Superior temporal gyrus (tissue), 1 donor: Measurements from ENCODE around the gene SNRPA1.

Experiments used
- DNase-seq: peaks from one replicate; pipeline ENCODE4 v3.0.0-alpha.2; 2016; ENCODE audit errors: extremely low spot score

The SNRPA1 gene

DNA sequence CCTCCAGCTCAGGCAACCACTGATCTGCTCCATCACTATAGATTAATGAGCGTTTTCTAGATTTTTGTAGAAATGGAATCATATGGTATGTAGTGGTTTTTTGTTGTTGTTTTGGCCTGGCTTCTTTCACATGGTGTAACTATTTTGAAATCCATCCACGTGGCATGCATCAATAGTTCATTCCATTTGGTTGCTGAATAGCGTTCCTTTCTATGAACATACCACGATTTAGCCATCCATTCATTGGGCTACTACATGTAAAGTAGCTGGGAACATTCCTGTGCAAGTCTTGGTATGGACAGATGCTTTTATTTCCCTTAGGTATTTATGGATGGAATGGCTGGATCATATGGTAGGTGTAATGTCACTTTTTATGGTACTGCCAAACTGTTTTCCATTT is 32.5 kb downstream of the SNRPA1 start:
- no peak for DNase-seq

DNA sequence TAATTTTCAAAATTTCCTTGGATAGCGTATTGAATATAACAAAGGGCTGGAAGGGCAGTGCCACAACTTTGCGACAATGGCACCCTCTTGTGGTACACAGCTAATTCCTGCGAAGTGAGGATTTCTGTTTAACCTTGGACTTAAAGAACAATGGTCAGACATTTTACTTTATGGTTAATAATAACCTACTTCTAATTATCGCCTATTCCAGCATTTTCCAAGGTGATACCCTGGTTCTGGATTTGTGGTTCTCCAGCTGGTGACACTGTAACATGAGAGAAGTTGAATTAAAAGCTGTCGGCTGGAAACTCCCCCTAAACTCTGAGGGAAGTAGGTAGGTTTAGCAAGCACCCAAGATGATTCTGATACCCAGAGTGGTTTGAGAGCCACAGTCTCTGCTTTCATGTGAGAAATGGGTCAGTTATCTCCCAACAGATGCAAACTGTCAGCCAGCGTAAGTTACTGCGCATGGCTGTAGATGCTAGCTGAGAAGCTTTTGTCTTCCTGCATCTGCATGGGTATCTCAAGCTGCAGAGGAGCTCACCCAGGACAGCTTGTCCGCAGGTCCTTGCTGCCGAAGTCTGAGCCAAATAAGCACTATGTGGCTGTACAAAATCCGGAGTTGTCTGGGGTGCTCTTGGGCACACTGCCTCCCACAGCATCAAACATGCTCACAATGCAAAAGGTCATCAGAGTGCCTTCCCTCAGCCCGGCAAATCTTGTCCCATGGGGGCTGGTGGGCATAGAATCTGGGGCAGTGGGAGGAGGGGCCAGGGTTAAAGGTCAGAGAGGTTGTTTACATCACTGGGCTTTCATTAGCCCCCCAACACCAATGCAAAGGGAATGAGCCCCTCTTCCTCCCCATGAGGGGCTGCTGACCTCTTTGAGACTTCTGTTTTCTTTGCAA is 36.6 kb downstream of the SNRPA1 start:
- DNase-seq = peak; percentile 90

DNA sequence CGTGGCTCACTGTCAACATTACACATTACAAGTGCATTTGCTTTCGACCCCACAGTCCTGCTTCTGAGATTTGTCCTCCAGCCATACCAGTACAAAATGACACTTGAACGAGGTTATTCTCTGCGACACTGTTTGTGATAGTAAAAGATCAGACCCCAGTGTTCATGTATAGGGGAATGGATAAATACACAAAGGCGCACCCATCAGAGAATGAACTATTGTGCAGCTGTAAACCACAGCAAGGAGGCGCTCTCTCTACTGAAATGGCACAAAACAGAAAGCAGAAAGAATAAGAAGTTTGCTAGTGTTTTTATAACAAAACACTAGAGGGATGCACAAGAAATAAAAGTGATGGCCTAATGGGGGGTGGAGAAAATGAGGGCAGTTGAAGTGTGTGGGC is 38.3 kb downstream of the SNRPA1 start:
- no peak for DNase-seq

DNA sequence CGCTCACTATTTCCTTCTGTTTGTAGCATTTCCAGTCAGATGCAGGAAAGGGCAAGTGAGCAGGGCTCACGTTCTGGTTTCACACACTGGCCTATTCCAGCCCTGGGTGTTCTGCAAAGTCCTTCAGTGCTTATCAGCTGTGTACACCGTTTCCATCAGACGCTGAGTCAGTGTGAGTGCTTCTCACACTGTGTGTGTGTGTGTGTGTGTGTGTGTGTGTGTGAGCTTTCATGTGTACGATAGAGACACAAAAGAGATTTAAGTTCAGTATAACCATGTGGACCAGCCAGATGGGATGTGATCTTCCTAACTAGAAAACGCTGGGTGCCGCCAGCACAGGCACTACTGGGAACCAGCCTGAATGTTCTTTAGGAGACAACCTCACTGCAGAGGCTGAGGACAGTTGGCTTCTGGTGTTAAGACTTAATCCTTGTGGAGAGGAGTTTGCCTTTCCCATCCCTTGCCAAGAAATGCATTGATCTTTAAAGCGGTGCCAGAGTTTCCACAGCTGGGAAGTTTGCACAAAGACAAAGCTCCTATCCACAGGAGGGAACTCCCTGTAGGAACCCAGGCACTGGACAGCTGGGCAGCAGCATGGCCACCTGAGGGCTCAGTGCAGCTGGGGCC is 39.3 kb downstream of the SNRPA1 start:
- DNase-seq = no peak

DNA sequence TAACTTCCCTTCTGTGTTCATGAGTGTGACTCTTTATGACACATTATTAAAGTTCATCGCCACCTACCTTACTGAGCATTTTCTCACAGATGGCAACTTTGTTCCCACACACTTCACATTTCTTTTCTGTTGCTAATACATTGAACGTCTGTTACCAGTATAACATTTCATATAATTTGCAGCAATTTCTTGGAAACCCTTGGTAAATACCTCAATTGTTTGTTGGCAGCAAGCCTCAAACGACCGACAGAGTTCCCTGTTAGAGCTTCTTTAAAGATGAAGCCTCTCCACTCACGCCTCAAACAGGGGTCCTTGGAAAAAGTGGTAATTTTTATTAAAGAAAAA is 40.0 kb downstream of the SNRPA1 start:
- DNase-seq = no peak

DNA sequence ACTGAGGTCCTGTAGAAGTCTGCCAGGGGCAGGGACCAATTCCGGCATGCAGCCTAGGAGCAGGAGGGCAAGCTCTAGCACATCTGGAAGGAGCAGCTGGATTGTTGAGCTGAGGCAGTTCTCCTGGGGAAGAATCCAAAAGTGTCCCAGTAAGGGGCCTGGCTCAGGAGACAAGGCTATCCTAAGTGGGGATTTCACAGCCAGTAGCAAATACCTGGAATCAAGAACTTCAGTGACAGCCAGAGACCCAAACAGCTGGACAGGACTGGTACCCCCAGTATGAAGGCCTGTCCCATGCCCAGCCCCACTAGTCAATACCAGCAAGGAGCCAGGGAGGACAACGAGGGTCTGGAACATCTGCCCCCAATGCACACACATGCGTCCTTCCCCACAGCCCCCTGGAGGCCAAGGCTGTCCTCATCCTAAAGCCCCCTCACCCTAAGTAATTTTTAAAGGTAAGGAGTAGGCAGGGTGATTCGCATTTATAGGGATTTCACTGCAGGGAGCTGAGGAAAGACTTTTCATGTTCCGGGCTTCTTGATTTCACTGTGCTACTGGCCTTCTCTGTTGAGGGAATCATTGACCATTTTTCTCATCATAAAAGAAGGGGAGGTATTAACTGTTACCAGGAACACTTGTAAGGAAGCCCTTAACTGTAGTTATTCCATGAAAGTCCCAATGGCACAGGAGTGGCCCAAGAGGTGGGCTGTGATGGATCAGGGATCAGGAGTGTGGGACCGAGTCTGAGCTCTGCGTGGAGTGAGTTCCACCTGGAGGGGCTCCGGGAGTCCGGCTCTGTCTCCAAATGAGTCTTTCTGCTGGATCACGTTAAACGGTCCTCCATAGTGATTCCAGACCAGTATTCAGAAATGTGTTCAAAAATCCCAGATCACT is 40.6 kb downstream of the SNRPA1 start:
- DNase-seq = no peak

DNA sequence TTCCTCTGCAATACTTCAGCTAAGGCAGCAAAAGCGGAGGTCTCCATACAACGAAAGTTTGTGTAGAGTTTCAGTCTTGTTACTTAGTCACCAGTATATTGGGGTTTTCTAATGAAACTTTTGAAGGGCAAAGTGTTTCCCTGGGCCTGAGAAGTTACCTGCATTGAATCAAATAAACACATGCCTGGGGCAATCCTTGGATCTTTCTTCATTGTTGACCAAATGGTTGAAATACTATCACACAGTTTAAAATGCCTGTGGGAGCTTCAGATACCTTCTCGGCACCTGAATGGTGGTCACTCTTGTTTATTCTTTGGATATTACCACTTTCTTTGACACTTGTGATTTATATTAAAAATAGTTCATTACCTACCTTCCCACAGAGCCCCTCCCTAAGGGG is 42.2 kb downstream of the SNRPA1 start:
- no peak for DNase-seq

DNA sequence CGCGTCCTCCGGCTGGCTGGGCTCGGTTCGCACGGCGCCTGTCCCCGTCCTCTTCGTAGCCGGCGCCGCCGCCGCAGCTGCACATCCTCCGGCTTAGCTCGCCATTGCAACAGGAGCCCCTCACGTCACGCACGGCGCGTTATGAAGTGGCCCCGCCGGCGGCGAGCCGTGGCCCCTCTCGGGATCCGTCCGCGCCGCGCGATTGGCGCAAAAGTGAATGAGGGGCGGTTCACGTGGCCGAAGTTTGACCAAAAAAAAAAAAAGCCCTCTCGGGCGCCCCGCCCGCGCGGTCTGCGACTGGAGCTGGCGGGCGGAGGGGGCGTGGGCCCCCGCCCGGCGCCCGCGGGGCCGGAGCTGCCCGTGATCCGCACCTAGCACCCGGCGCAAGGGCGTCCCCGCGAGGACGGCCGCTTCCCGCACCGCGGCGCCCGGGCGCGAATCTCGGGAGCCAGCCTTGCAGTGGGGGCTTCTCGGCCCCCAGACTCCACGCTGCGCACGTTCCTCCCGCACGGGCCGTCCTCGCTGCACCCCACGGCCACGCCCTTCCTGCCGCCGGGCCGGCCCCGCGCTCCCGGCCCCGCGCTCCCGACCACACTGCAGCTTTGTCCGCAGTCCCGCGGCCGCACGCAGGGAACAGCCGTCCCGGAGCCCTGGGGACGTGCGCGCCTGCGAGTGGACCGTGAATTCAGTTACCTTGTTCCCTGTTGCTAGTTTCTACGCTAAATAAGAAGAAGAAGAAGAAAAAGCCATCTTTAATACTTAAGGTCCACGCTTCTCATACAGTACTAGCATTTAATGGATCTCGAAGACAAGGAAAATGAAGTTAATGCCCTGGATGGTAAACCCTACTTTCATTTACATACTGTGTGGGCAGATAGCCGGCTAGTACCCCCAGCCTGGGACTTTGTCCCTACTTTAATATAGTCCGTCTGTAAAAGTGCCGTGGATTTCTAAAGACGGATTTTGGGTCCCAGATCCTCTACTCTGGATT is 42.9 kb downstream of the SNRPA1 start, which contains the start of gene CHSY1:
Gene CHSY1 (minus strand): TSS at position 219 of the 991 bp plus-strand sequence. CDS start 592 bp downstream, outside the sequence.
- DNase-seq = peak; percentile 94

DNA sequence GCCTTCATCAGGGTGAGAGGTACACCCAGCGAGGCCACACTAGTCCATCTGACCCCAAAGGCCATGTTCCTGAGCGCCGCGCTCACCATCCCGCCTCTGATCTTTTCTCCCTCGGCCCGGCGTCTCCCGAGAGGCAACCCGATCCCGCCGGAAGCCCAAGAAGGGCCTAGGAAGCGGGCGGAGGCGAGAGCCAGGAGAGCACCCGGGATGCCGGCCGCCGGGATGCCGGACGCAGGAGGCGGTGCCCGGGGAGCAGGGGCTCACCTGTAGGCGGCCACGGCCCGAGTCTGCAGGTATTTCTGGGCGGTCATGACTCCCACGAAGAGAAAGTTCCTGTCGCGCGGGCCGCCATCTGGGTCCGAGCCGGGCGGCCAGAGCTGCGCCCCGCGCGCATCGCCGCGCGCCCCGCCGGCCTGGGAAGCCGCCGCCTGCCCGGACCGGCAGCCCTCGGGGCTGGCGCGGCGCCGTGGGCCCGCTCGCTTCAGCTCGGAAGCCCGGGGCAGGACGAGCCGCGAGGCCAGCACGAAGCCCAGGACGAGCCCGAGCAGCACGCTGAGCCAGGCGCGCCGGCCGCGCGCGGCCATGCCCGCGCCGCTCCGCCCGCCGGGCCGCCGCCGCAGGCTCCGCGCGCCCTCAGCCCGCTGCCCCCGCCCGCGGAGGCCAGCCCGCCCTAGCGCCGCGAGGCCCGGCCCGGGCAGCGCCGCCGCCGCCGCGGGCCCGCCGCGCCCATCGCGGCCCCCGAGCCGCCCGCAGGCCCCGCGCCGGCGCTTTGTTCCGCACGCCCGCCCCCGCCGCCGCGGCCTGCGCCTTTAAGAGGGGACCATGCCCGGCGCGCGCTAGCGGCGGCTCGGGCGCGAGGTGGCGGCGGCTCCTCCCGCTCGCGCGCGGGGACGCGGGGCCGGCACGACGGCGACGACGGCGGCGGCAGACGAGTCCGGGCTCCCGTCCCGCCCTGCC is 43.9 kb downstream of the SNRPA1 start:
- no peak for DNase-seq

DNA sequence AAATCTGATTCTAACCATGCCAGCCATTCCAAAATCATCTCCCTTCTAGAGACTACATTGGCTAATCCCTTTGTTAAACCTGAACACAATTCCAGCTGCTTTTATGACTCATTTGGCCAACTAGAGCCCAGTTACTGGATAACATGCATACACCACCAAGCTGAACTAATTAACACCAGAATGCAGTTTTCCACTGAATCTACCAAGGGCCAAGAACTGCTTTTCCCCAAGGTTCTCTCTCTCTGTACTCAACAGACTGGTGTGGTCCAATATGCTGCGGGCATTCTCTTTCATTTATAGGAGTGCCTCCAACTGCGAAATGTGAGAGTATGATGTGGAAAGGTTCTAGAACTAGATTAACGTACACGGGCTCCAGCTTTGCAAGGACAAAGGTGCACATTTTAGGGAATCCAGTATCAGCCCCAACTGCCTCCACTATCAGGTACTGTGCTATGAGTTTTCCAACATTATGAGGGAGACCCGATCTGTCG is 44.7 kb downstream of the SNRPA1 start:
- DNase-seq = no peak

DNA sequence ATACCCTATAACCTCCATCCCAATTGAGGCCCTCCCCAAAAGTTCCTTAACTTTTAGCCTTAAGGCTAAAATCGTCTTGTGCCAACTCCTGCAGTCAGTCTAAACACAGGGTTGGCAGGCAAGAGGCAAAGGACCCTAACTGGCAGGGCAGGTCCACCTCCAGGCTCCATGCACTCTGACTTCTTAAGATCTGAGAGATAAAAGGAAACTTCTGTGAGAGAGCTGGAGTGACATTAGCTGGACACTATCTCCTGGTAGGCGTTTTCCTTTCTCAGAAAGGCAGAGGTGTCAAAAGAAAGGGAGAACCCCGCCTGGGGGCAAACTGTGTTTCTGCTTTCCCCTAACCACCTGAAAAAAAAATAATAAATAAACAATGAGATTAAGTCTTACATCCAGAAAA is 46.8 kb downstream of the SNRPA1 start:
- DNase-seq = no peak

DNA sequence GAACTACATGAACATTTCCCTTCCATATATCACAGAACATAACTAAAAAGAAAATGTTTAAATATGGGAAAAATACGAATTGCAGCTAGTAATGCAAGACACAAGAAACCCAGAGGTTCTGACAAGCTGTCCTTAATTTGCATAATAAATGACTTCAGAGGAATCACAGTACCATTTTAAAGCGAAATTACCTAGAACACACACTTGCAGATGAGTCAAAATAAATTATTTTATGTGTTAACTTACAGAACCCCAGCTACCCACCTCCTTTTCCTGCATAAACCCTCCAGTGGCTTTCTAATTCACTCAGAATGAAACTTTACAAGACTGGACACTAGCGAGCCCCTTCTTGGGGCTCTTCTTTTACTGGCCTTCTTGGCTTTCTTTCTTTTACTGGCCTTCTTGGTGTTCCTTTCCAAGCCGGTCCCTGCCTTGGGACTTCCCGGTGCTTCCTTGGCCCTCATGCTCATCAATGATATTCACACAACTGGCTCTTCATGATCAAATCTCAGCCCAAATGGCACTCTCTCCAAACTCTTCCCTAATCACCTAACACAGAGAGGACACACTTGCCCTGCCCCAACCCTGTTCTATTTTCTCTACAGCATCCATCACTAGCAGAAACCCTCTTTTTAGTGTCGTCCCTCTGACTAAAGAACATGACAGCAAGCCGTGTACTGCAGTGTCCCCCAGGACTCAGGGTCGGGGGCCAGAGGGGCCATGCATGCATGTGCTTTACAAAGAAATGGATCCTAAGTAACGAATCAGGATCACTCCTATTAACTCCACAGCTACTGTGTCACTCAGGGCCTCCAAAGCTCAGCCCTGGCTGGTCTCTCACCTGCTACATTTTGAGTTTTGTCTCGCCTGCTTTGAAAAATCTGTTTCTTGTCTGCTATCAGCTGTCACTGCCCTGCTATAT is 48.0 kb downstream of the SNRPA1 start:
- DNase-seq = no peak

DNA sequence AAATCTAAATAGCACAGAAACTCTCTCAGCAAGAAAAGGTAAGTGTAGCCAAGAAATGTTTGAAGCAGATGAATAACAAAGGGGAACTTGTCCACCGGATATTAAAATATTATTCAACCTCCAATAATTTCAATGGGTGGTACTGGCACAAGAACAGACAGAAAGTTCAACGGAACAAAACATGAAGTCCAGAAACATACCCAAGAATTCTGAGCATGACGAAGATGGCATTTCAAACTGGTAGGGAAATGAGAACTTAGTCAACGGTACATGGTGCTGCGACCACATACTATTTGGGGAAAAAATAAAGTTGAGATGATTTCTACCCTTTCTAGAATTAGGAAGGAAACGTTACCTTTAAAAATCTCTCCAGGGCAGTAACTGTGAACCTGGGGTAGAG is 48.7 kb downstream of the SNRPA1 start:
- DNase-seq = no peak

DNA sequence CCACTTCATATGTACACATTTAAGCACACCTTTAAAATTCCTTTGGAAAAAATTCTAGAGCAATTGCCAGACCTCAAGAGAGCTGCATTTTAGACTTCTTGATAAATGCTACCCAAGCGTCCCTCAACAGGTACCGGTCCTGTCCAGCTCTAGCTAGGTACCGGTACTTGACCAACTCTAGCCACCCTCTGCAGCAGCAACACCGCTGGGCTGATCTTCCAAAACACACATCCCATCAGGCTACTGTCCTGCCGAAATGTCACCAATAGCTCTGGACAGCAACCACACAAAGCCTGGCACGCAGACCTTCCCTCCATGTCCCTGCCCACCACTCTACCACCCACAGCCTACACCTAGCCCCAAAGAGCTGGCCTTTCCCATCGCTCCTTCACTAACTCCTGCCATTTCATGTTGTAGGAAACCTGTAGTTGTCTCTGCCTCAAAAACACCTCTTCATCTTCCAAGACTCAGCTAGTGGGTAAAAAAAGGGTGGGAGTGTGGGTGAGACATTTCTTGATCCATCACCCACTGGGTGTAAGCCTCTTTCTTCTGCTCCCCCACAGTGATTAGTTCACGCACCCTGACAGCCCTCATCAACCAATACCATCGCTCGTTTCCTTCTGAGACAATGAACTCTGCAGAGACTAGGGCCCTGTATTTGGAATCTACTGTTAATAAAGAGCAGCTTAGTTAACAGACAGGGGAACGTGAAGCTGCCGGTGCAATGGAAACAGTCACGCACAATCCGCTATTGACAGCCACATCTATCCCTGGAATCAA is 50.0 kb downstream of the SNRPA1 start:
- DNase-seq = no peak

DNA sequence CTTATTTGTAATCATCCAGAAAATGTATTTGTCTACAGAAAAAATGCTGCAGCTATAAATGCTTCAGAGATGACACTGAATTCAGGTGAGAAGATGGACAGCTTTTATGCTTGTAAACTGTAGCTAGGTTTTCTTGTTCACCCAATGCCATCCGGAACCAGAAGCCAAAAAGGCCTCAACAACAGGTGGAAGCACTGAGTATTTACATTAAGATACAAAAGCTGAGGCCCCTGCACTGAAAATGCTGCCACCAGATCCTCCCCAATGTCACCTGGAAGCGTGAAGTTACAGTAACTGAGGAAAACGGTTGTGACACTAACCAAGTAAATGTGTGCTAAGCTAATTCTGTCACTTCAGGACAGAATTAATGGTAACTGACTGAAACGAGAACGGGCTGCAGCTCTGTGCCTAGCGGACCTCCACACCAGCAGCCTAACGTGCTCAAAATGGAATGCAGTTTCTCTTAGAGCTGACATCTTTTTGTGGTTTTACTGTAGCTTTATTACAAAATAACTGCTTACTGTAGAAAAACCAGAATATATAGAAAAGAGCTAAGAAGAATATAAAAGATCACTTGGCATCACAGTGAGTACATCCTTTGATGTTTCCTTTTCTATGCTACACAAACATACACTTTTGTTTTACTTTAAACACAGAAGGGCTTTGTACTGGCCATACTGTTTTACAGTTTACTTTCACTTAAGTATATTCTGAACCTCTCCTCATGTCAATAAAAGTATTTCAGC is 50.8 kb downstream of the SNRPA1 start:
- DNase-seq = no peak

DNA sequence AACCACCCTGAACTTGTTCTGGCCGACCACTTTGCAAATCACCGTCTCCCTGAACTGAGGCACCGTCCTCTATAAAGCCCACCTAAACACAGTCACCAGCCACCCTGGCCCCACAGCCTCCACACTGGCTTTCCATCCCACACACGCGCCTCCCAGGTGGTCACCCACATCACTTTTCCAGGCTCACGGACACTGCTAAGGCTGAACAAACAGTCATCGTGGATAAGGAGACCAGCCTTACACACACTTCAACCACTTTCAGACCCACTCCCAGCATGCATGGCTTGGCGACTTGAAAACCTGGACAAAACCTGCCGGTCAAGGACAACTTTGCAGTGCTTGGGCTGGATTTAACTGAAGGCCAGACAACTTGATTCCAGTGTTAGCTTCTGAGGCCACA is 51.6 kb downstream of the SNRPA1 start:
- DNase-seq = no peak

DNA sequence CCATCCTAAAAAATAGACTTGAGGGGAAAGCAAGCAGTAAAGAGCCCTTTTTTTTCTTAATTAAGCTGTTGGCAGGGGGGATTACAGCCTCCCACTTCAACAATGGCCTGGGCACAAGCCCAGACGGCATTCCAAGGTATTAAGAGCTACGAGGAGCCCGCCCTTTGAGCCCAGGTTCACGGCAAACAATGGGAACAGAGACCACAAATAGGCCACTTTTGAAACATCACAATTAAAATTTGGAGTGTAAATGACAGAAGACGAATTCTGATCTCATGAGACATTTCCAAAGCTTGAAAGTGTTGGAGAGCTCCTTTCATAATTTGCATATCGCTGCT is 52.1 kb downstream of the SNRPA1 start:
- DNase-seq = no peak
